Measurements from ENCODE around the gene SLC2A1. TPM values are rescaled to one million over a fixed set of nuclear protein-coding genes. Genes with fewer than 3 reads are reported as not detected.

SLC2A1 gene
- total and polyA plus RNA-seq, 10 donors, result 18.3 to 142 (median 32.4) TPM

GRCh38 chr1:42950116-42950481, 8.6 kb downstream of the SLC2A1 start:
- 65 to 80% (median 74%) methylated on average over 5 of the region's 5 CpGs for WGBS, 5 donors
- Histone ChIP-seq H3K27me3 (replicated peaks in 1 of 7) (no peaks in the 10 kb centered on the region), H3K4me1 (peaks cover 39 to 100% (median 93%) of the 10 kb centered on the region in 6 donors), H3K36me3 (peaks cover 0 to 31% (median 0%) of the 10 kb centered on the region in 6 donors), H3K9me3 (no peaks in the 10 kb centered on the region), H3K4me3 (peak overlapping the region in 1 of 8 donors; percentile 1), H3K27ac (peak overlapping the region in 4 of 8 donors; percentile 41 to 94 (median 70))
- intact Hi-C loops (cut with DNase I; ENCODE audit: low total_unique reads), result no loop called here
- DNase-seq, result no peak
- TF ChIP-seq POLR2AphosphoS5 (IDR thresholded peaks at IDR 0.05) (no peak), CTCF (IDR thresholded peaks at IDR 0.05 in 8 of 11, conservative IDR thresholded peaks at IDR 0.05 in 3 of 11) (no peak), POLR2A (IDR thresholded peaks at IDR 0.05) (no peak)

GRCh38 chr1:42949312-42950115, 9.2 kb downstream of the SLC2A1 start:
- WGBS, 5 donors, result 53 to 68% (median 54%) methylated on average over 9 of the region's 9 CpGs
- DNase-seq, result no peak
- peak overlapping the region in 6 of 8 donors; percentile 20 to 94 (median 48) for H3K27ac ChIP-seq
- H3K36me3 ChIP-seq, result peaks cover 0 to 30% (median 0%) of the 10 kb centered on the region in 6 donors
- TF ChIP-seq POLR2A (IDR thresholded peaks at IDR 0.05) (no peak), CTCF (IDR thresholded peaks at IDR 0.05 in 8 of 11, conservative IDR thresholded peaks at IDR 0.05 in 3 of 11) (no peak), POLR2AphosphoS5 (IDR thresholded peaks at IDR 0.05) (peak in 2 of 3 donors; percentile 18 to 38)
- peaks cover 39 to 100% (median 93%) of the 10 kb centered on the region in 6 donors for H3K4me1 ChIP-seq
- H3K9me3 ChIP-seq, result no peaks in the 10 kb centered on the region
- peak overlapping the region in 1 of 8 donors; percentile 1 for H3K4me3 ChIP-seq
- H3K27me3 ChIP-seq (replicated peaks in 1 of 7), result no peaks in the 10 kb centered on the region
- intact Hi-C loops (cut with DNase I; ENCODE audit: low total_unique reads), result no loop called here

- WGBS, 5 donors, result 78 to 89% (median 86%) methylated on average over 12 to 13 of the region's 13 CpGs
- DNase-seq, result no peak
- H3K27ac ChIP-seq, result peak overlapping the region in 2 of 8 donors; percentile 16 to 31
- no peaks in the 10 kb centered on the region for H3K27me3 ChIP-seq (replicated peaks in 1 of 7)
- peaks cover 47 to 100% (median 94%) of the 10 kb centered on the region in 6 donors for H3K4me1 ChIP-seq
- no peak for TF ChIP-seq CTCF (IDR thresholded peaks at IDR 0.05 in 8 of 11, conservative IDR thresholded peaks at IDR 0.05 in 3 of 11)
- TF ChIP-seq POLR2AphosphoS5 (IDR thresholded peaks at IDR 0.05), result no peak
- no peak for TF ChIP-seq POLR2A (IDR thresholded peaks at IDR 0.05)
- no peaks in the 10 kb centered on the region for H3K9me3 ChIP-seq
- H3K36me3 ChIP-seq, result peaks cover 0 to 17% (median under 1%) of the 10 kb centered on the region in 6 donors
- H3K4me3 ChIP-seq, result no peak overlapping the region
- intact Hi-C loops (cut with DNase I; ENCODE audit: low total_unique reads), result no loop called here
Observed at GRCh38 chr1:42947965-42948732, 10.5 kb downstream of the SLC2A1 start.

- peaks cover 0 to 25% (median 7%) of the 10 kb centered on the region in 6 donors for H3K36me3 ChIP-seq
- peak overlapping the region in 2 of 8 donors; percentile 75 to 79 for H3K27ac ChIP-seq
- no peak for DNase-seq
- H3K4me3 ChIP-seq, result no peak overlapping the region
- TF ChIP-seq POLR2AphosphoS5 (IDR thresholded peaks at IDR 0.05), result no peak
- TF ChIP-seq POLR2A (IDR thresholded peaks at IDR 0.05), result no peak
- no peak for TF ChIP-seq CTCF (IDR thresholded peaks at IDR 0.05 in 8 of 11, conservative IDR thresholded peaks at IDR 0.05 in 3 of 11)
- H3K27me3 ChIP-seq (replicated peaks in 1 of 7), result no peaks in the 10 kb centered on the region
- 90 to 97% (median 93%) methylated on average over 4 of the region's 4 CpGs for WGBS, 5 donors
- intact Hi-C loops (cut with DNase I; ENCODE audit: low total_unique reads), result no loop called here
- H3K9me3 ChIP-seq, result no peaks in the 10 kb centered on the region
- H3K4me1 ChIP-seq, result peaks cover 48 to 100% (median 93%) of the 10 kb centered on the region in 6 donors
Observed at GRCh38 chr1:42947117-42947516, 11.6 kb downstream of the SLC2A1 start.
